ENCODE results near the gene HAUS3.

HAUS3 gene

DNA sequence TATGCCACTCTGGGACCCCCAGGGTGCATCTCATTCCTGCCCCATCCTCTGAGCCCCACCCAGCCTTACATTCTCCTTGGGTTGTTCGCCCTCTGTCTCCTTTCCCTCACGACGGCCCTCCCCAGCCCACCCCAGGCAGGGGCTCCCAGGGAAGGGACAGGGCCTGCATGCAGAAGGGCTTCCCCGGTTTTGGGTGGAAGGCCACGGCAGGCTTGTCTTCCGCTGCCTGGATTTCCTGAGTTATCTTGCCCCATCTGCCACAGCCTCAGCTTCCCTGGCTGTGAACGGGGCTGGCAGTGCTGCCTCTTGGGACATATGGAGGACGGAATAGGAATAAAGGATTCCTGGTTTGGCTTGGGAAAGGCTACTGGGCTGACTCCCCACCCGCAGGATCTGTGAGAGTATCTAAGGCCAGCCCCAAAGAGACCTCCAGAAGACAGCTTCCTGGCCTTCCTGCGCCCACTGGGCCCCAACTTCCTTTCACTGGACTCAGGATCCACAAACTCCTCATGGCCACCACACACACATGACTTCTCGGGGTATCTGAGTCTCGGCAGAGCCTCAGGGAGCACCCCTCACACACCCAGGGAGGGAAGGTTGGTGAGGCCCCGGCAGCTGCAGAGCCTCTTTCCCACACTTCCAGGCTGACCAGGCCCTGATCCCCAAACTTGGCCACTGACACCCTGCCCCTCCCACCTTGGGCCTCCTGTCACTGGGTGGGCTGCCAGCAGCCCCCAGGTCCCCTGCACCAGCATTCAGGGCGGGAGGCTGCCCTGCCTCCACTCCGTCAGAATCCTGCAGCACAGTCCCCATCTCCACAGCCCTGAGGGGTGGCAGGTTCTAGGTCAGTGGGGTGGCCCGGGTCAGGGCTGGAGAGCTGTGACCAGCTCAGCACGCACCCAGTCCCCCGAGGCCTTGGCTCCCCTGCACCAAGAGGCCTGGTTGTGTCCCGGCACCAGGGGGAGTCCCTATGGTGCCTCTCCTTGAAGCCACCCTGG lies 23.5 kb upstream of the HAUS3 start:
- H3K4me1 ChIP-seq (ENCODE audit: control insufficient read depth, insufficient read depth, low read length), result no peaks in the 10 kb centered on the region

DNA sequence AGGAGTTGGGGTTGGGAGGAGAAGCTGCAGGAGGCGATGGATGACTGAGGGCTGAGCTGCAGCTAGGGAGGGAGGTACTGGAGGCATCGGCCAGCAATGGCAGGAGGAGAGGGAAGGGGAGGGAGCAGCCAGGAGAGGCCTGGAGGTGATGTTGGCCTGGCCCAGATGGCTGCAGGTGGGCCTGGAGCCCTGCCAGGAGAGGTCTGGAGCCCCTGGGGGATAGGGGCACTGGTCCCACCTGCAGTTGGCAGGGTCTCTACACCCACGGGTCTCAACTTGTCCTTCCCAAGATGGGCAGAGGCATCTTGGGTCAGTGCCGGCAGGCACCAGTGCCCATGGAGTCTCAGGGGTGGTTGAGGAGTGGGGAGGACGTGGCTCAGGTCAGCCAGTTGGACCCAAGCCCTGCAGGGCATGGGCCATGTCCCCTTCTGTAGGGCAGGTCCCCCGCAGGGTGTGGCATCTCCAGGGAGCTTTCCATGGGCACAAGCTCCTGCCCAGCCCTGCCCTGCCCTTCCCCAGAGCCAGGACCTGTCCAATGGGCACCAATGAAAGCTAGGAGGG lies 22.6 kb upstream of the HAUS3 start:
- ChIA-PET CTCF (no interaction called here), POLR2A (no interaction called here)
- Histone ChIP-seq H3K36me3 (ENCODE audit: control insufficient read depth in 2 of 2, insufficient read depth in 1 of 2, low read length in 2 of 2) (peaks cover 0 to 10% of the 10 kb centered on the region in 2 experiments; a peak in 1 of 3 replicates), H3K9me3 (ENCODE audit: control insufficient read depth, insufficient read depth, low read depth, low read length) (no peaks in the 10 kb centered on the region), H3K4me3 (ENCODE audit: low read depth, low read length) (no peak overlapping the region), H3K4me1 (ENCODE audit: control insufficient read depth, insufficient read depth, low read length) (no peaks in the 10 kb centered on the region), H3K27ac (ENCODE audit: extremely low read depth, low read depth, low read length) (no peak overlapping the region)
- TF ChIP-seq, protein P1, sequence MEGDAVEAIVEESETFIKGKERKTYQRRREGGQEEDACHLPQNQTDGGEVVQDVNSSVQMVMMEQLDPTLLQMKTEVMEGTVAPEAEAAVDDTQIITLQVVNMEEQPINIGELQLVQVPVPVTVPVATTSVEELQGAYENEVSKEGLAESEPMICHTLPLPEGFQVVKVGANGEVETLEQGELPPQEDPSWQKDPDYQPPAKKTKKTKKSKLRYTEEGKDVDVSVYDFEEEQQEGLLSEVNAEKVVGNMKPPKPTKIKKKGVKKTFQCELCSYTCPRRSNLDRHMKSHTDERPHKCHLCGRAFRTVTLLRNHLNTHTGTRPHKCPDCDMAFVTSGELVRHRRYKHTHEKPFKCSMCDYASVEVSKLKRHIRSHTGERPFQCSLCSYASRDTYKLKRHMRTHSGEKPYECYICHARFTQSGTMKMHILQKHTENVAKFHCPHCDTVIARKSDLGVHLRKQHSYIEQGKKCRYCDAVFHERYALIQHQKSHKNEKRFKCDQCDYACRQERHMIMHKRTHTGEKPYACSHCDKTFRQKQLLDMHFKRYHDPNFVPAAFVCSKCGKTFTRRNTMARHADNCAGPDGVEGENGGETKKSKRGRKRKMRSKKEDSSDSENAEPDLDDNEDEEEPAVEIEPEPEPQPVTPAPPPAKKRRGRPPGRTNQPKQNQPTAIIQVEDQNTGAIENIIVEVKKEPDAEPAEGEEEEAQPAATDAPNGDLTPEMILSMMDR (tag by site-specific recombination; IDR thresholded peaks at IDR 0.05), result no peak
- peak; percentile 68 for TF ChIP-seq ZNF341 (tag by site-specific recombination; IDR thresholded peaks at IDR 0.05; ENCODE audit: low read depth)
- no peak for TF ChIP-seq GFI1B (tag by site-specific recombination; IDR thresholded peaks at IDR 0.05)
- peak; percentile 62; the same call in 1 of the 2 replicates for TF ChIP-seq GLIS1 (tag by site-specific recombination; IDR thresholded peaks at IDR 0.05)

More for the DNA sequence above, 23.5 kb upstream of the HAUS3 start:
- Histone ChIP-seq H3K4me3 (ENCODE audit: low read depth, low read length) (no peak overlapping the region), H3K9me3 (ENCODE audit: control insufficient read depth, insufficient read depth, low read depth, low read length) (no peaks in the 10 kb centered on the region), H3K36me3 (ENCODE audit: control insufficient read depth in 2 of 2, insufficient read depth in 1 of 2, low read length in 2 of 2) (peaks cover 0 to 2% of the 10 kb centered on the region in 2 experiments; a peak in 1 of 3 replicates), H3K27ac (ENCODE audit: extremely low read depth, low read depth, low read length) (no peak overlapping the region)
- CTCF ChIA-PET, result no interaction called here
- POLR2A ChIA-PET, result no interaction called here
- peak; percentile 12; the same call in 1 of the 2 replicates for TF ChIP-seq GLIS2 (tag by site-specific recombination; IDR thresholded peaks at IDR 0.05)
- TF ChIP-seq ZNF707 (tag by site-specific recombination; IDR thresholded peaks at IDR 0.05), result no peak
- TF ChIP-seq ZNF223 (tag by site-specific recombination; IDR thresholded peaks at IDR 0.05), result no peak

DNA sequence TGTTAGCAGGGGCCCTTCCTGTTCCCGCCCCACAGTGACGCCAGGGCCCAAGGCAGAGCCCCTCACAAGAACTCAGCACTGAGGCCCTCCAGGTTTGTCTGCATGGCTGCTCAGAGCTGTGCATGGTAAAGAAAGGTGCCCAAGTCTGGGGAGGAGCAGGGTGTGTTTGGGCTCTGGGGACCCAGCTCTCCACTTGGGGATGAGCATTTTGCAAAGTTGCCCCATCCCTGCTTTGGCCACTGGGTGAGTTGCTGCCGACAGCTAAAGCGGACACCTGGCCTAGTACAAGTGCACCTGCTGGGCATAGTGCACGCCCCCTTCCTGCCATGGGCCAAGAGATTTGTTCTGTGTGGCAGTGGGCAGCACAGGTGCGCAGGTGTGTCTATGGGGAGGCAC lies 22.0 kb upstream of the HAUS3 start:
- Histone ChIP-seq H3K9me3 (ENCODE audit: control insufficient read depth, insufficient read depth, low read depth, low read length) (no peaks in the 10 kb centered on the region), H3K4me3 (ENCODE audit: low read depth, low read length) (no peak overlapping the region), H3K4me1 (ENCODE audit: control insufficient read depth, insufficient read depth, low read length) (no peaks in the 10 kb centered on the region), H3K27ac (ENCODE audit: extremely low read depth, low read depth, low read length) (no peak overlapping the region), H3K36me3 (ENCODE audit: control insufficient read depth in 2 of 2, insufficient read depth in 1 of 2, low read length in 2 of 2) (peaks cover 0 to 17% of the 10 kb centered on the region in 2 experiments; a peak in 1 of 3 replicates)
- CTCF ChIA-PET, result interaction anchor here (0.6 kb wide), 1 partner anchor 136 kb away, joined by 3 read pairs; no protein-coding TSS in a partner anchor
- POLR2A ChIA-PET, result no interaction called here
- no peak for TF ChIP-seq ZNF302 (tag by site-specific recombination; IDR thresholded peaks at IDR 0.05; ENCODE audit: low read depth)
- no peak for TF ChIP-seq ZNF114 (tag by site-specific recombination; IDR thresholded peaks at IDR 0.05)
- TF ChIP-seq ZEB2 (tag by site-specific recombination; IDR thresholded peaks at IDR 0.05), result no peak
- TF ChIP-seq, protein P2, sequence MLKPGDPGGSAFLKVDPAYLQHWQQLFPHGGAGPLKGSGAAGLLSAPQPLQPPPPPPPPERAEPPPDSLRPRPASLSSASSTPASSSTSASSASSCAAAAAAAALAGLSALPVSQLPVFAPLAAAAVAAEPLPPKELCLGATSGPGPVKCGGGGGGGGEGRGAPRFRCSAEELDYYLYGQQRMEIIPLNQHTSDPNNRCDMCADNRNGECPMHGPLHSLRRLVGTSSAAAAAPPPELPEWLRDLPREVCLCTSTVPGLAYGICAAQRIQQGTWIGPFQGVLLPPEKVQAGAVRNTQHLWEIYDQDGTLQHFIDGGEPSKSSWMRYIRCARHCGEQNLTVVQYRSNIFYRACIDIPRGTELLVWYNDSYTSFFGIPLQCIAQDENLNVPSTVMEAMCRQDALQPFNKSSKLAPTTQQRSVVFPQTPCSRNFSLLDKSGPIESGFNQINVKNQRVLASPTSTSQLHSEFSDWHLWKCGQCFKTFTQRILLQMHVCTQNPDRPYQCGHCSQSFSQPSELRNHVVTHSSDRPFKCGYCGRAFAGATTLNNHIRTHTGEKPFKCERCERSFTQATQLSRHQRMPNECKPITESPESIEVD (tag by site-specific recombination; IDR thresholded peaks at IDR 0.05), result no peak
- no peak for TF ChIP-seq ZNF266 (tag by site-specific recombination; IDR thresholded peaks at IDR 0.05; ENCODE audit: low read depth)
- TF ChIP-seq ZBTB7A (tag by site-specific recombination; IDR thresholded peaks at IDR 0.05; ENCODE audit: low read depth), result no peak
- no peak for TF ChIP-seq MZF1 (tag by site-specific recombination; IDR thresholded peaks at IDR 0.05; ENCODE audit: borderline replicate concordance)
- no peak for TF ChIP-seq GFI1B (tag by site-specific recombination; IDR thresholded peaks at IDR 0.05)
- TF ChIP-seq, protein P3, sequence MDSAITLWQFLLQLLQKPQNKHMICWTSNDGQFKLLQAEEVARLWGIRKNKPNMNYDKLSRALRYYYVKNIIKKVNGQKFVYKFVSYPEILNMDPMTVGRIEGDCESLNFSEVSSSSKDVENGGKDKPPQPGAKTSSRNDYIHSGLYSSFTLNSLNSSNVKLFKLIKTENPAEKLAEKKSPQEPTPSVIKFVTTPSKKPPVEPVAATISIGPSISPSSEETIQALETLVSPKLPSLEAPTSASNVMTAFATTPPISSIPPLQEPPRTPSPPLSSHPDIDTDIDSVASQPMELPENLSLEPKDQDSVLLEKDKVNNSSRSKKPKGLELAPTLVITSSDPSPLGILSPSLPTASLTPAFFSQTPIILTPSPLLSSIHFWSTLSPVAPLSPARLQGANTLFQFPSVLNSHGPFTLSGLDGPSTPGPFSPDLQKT (IDR thresholded peaks at IDR 0.05; ENCODE audit: borderline replicate concordance, low read depth, low read length), result no peak
- no peak for TF ChIP-seq ZNF292 (tag by site-specific recombination; IDR thresholded peaks at IDR 0.05; ENCODE audit: borderline replicate concordance, low read depth)
- TF ChIP-seq ZNF394 (tag by site-specific recombination; IDR thresholded peaks at IDR 0.05; ENCODE audit: borderline replicate concordance), result no peak

Data from HEK293 (cell line).